NCI-H2029 treated with DMSO at 0.1 percent for 48 hours (cell line): ENCODE measurements around the gene CEP20.

Experiments
- DNase-seq: peaks from one replicate; lab custom pipeline; 2025; lab: John Stamatoyannopoulos, UW

CEP20 gene

DNA sequence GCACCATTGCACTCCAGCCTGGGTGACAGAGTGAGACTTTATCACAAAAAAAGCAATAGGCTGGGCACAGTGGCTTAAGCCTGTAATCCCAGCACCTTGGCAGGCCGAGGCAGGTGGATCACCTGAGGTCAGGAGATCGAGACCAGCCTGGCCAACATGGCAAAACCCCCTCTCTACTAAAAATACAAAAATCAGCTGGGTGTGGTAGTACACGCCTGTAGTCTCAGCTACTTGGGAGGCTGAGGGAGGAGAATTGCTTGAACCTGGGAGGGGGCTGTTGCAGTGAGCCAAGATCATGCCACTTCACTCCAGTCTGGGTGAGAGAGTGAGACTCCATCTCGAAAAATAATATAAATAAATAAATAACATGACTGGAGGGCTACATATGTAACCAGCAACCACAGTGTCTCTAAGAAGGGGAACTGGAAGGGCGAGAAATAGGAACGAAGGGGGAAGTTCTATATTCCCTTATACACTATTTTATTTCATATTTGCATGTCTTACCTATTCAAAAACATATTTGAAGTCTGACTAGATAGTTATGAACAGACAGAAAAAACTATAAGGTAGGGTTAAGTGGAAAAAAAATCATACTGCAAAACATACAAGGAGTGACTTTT lies 57.5 kb downstream of the CEP20 start:
- no peak for DNase-seq

DNA sequence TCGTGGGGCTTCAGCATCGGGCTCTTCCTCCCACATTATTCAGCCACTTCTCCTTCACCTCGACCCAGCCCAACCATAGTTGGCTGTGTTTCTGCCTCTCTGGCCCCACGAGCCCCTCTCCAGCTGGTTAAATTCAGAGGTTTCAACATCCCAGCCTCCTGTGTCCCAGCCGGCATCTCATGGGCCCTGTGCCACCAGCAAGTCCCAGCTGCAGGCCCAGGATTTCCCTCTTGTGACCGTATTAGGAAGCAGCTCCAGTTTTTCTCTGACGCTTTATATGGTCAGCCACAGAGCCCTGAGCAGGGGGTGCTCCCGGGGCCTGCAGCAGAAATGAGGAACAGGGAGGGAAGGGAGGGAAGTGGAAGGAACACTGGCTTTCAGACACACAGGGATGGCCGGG lies 58.9 kb downstream of the CEP20 start:
- no peak for DNase-seq

DNA sequence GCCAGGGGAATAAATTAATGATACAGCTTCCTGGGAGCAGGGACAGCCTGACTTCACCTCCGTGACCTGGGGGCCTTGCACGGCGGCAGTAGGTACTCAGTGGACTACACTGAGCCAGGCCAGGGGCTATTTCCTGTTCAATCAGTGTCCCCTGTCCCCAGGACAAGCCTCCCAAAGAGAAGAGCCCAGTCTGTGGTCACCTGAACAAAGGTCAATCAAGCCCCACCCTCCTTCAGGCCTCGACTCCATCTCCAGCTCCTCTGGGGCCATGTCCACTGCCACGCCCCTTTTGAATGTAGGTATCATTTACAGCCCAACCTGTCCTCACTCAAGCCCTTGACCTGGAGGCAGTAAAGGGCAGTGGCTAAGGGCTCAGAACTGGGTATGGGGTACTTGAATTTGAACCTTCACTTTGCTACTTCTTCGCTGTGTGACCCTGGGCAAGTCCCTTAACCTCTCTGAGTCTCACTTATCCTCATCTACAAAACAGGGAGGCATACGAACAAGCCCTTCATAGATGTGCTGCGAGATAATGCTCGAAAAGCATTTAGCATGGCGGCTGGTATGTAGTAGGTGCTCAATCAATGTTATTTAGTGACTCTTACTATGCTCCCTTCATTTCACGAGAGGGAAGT lies 60.6 kb downstream of the CEP20 start:
- no peak for DNase-seq

DNA sequence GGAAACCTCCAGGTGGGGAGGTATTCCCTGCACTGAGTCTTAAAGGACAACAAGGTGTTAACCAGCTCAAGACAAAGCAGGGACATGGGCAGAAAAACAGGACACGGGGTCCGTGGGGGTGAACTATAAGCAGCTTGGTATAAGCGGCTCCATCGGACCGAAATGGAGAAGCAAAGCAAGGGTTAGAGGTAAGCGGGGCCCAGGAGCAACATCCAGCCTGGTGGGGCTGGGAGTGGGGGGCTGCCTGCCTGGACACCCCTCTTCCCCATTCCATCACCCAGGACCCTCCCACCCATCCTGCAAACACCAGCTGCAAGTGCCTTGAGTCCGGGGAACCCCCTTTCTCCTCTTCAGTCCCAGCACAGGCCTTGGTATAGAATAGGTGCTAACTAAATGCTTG lies 61.1 kb downstream of the CEP20 start:
- no peak for DNase-seq

DNA sequence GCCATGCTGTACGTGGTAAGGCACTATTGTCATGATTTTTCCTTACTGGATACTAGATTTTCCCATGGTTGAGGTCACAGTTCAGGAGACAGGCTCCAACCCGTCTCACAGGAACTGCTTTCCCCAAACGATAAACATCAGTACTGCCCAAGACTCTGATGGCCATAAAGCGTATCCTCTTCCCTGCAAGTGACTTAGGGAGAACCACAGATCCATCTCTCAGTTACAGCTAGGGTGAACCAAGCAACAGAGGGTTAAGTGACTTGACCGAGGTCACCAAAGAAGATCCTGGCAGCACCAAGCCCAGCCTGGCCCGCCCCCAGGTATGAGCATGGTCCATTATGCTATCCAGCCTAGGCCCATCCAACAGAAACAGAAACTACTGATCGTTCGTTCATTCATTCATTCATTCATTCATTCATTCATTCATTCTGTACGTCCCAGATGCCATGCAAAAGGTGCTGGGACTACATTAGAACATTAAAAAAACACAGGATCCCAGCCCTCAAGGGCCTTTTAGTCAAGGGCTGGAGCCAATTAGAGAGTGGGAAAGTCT lies 62.6 kb downstream of the CEP20 start:
- no peak for DNase-seq

DNA sequence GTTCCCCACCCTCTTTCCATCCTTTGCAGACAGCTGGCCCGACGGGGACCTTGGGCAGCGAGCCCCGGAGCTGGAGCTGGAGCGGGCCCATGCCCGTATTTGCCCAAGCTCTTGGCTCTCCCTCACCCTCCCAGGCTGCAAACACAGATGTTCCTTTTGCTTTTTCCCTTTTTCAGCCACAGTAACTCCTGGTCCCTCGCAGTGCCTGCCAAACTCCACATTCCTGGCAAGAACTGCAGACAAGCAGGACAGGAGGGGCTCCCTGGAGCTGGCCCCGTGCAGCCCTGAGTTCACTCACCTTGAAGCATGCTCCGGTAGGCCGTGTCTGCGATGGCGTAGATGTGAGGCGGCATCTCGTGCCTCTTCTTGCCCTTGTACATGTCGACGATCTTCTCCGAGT lies 65.4 kb downstream of the CEP20 start:
- no peak for DNase-seq

DNA sequence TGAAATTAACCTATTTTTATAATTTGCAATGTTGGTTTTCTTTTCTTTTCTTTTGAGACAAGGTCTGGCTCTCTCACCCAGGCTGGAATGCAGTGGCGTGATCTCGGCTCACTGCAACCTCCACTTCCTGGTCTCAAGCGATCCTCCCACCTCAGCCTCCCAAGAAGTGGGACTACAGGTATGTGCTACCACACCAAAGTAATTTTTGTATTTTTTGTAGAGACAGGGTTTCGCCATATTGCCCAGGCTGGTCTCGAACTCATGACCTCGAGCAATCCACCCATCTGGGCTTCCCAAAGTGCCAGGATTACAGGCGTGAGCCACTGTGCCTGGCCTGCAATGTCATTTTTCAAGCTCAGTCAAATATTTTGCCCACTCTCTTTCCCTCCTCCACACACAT lies 67.6 kb downstream of the CEP20 start:
- no peak for DNase-seq

DNA sequence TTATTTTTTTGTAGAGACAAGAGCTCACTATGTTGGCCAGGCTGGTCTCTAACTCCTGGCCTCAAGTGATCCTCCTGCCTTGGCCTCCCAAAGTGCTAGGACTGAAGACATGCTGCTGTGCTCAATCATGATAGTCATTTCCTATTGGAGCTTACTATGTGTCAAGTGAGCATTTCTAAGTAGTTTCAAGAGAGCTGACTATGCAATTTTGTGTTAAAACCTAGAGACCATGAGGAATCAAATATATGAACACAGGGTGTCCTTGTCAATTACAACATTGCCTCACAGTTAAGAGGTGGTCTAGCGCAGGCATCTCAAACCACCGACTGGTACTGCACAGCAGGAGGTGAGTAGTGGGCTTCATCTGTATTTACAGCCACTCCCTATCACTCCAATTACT lies 69.4 kb downstream of the CEP20 start:
- DNase-seq, result no peak

DNA sequence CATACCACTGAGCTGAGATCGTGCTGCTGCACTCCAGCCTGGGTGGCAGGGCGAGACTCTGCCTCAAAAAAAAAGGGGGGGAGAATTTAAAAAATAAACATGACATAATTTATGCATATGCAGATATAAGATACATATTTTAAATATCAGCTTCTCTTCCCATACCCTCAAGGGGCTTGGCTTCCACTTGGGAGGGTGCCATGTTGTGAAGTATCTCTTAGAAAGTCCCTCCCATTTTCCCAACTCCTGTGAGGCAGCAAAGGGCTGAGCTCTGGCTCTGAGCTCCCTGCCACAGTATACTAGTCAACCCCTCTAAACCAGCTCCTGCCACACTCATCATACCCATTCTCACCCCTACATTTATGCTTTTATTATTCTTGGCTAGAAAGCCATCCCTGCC lies 71.0 kb downstream of the CEP20 start:
- no peak for DNase-seq

DNA sequence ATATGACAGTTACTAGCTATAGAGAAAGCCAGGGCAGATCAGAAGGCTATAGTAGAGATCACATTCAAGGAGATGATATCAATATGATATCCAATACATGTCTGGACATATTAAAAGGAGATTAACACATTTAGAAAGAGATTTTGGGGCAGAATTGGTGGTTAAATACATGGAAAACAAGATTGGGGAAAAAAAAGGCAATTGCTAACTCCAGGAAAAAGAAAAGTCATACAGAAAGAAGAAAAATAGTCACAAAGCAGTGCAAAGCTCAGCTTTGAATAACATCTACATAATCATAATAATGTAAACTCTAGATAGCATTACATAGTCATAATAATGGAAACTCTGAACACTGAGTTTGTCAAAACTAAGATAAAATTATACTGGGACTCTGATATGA lies 72.2 kb downstream of the CEP20 start:
- DNase-seq, result no peak
